ENCODE measurements around the gene PSG7.
"Not testable (repeated sequence)": the region's sequence is repeated elsewhere in the genome, so short reads cannot be mapped to it uniquely, and the experiment has no call there.

PSG7 gene

DNA sequence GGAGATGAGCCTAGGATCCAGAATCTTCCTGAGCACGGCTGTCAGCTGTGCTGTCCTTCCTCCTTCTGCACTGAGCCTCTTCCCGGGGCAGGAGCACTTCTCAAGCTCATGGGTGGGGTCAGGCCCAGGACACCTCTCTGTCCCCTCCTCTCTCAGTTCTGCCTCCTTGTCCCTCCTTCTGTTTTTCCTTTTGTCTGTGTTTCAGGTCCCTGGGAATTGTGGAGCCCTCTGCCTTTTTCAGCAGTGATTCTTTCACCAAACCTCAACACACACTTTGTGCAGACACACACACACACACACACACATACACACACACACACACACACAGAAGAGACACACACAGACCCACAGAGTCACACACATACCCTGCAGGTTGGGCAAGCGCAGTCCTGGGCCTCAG, at the start of gene PSG7:
Gene PSG7, minus strand, starts transcription at position 101 of the 400 bp plus-strand sequence. CDS start 131 bp downstream, outside the sequence.
- DNase-seq (ENCODE audit: low read depth in 1 of 2, low spot score in 1 of 2); in situ Hi-C loops (cut with HindIII; ENCODE audit: low pct_unique_long_range_greater_than_20kb, low sequenced_read_pairs): not testable (repeated sequence)

DNA sequence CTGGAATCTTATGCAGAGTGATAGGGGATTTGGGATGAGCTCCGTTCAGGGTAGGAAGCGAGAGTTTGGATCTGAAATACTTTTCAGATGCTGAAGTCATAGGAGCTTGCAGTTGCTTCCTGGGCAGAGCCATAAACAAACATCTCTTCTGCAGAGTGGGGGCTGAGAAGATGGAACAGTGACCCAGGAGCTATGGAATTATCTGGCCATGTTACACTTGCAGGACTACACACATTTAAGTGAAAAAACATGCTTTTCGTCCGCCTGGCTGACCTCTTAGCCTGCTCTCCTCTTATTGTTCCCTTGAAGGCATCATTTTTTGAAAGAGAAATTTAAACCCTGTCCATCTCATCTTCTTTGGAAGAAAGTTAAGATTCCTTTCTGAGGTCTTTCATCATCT, 48.6 kb upstream of the PSG7 start:
- in situ Hi-C loops (cut with HindIII; ENCODE audit: low pct_unique_long_range_greater_than_20kb, low sequenced_read_pairs), result no loop called here
- TF ChIP-seq JUND (IDR thresholded peaks at IDR 0.05; ENCODE audit: low read depth), result no peak
- DNase-seq (ENCODE audit: low read depth in 1 of 2, low spot score in 1 of 2), result no peak

GRCh38 chr19:42982111-42982510, 45.1 kb upstream of the PSG7 start:
- DNase-seq (ENCODE audit: low read depth in 1 of 2, low spot score in 1 of 2); in situ Hi-C loops (cut with HindIII; ENCODE audit: low pct_unique_long_range_greater_than_20kb, low sequenced_read_pairs): not testable (repeated sequence)

DNA sequence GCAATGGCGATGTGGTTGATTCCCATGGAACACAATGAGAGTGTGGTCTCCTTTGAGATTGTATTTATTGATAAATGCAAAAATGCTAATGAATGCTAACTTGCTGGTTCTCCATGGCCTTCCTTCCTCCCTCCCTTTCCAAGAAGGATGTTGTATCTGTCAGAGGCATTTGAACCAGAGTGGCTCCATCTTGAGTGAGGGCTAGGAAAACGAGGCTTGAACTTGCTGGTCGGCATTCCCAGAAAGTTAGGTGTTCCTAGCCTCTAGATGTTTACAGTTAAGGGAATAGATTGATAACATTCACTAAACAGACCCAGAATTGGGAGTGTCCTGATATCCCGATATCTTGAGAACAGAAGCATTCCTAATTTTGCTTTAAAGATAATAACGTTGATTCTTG, 34.4 kb upstream of the PSG7 start:
- DNase-seq (ENCODE audit: low read depth in 1 of 2, low spot score in 1 of 2); in situ Hi-C loops (cut with HindIII; ENCODE audit: low pct_unique_long_range_greater_than_20kb, low sequenced_read_pairs): not testable (repeated sequence)

GRCh38 chr19:42965176-42965575, 28.2 kb upstream of the PSG7 start:
- DNase-seq (ENCODE audit: low read depth in 1 of 2, low spot score in 1 of 2), result no peak
- TF ChIP-seq JUND (IDR thresholded peaks at IDR 0.05; ENCODE audit: low read depth), result no peak
- in situ Hi-C loops (cut with HindIII; ENCODE audit: low pct_unique_long_range_greater_than_20kb, low sequenced_read_pairs), result no loop called here

GRCh38 chr19:42961119-42961518, 24.1 kb upstream of the PSG7 start:
- no peak for TF ChIP-seq JUND (IDR thresholded peaks at IDR 0.05; ENCODE audit: low read depth)
- no peak for DNase-seq (ENCODE audit: low read depth in 1 of 2, low spot score in 1 of 2)
- in situ Hi-C loops (cut with HindIII; ENCODE audit: low pct_unique_long_range_greater_than_20kb, low sequenced_read_pairs), result no loop called here

DNA sequence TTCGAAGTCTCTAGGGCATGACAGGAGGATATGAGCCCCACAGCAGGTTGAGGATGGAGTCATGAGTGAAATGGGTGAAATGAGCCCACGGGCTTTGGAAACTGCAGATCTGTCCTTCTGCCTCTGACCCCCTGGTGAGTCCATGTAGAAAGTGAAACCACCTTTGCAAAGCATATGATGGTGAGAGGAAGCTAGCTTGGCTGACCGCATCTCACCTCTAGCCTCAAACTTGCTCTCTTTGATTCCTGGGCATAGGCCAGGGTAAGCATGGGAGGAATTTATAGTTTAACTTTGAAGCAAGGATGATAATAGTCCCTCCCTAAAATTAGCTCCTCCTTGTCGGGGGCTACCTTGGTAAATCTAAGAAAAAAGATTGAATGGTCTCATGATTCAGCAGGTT, 15.1 kb upstream of the PSG7 start:
- in situ Hi-C loops (cut with HindIII; ENCODE audit: low pct_unique_long_range_greater_than_20kb, low sequenced_read_pairs), result not testable (repeated sequence)

GRCh38 chr19:42951476-42951875, 14.5 kb upstream of the PSG7 start:
- DNase-seq (ENCODE audit: low read depth in 1 of 2, low spot score in 1 of 2); in situ Hi-C loops (cut with HindIII; ENCODE audit: low pct_unique_long_range_greater_than_20kb, low sequenced_read_pairs): not testable (repeated sequence)

More for the DNA sequence above, 15.1 kb upstream of the PSG7 start:
- not testable (repeated sequence) for DNase-seq (ENCODE audit: low read depth in 1 of 2, low spot score in 1 of 2)

GRCh38 chr19:42942187-42942789, 5.3 kb upstream of the PSG7 start:
- DNase-seq (ENCODE audit: low read depth in 1 of 2, low spot score in 1 of 2), result peak in 1 of 2 experiments; percentile 32
- in situ Hi-C loops (cut with HindIII; ENCODE audit: low pct_unique_long_range_greater_than_20kb, low sequenced_read_pairs), result no loop called here
- no peak for TF ChIP-seq JUND (IDR thresholded peaks at IDR 0.05; ENCODE audit: low read depth)

GRCh38 chr19:42934726-42935125, 2.3 kb downstream of the PSG7 start:
- DNase-seq (ENCODE audit: low read depth in 1 of 2, low spot score in 1 of 2); in situ Hi-C loops (cut with HindIII; ENCODE audit: low pct_unique_long_range_greater_than_20kb, low sequenced_read_pairs): not testable (repeated sequence)

GRCh38 chr19:42934183-42934582, 2.8 kb downstream of the PSG7 start:
- in situ Hi-C loops (cut with HindIII; ENCODE audit: low pct_unique_long_range_greater_than_20kb, low sequenced_read_pairs); DNase-seq (ENCODE audit: low read depth in 1 of 2, low spot score in 1 of 2): not testable (repeated sequence)

- in situ Hi-C loops (cut with HindIII; ENCODE audit: low pct_unique_long_range_greater_than_20kb, low sequenced_read_pairs); DNase-seq (ENCODE audit: low read depth in 1 of 2, low spot score in 1 of 2): not testable (repeated sequence)
Observed at GRCh38 chr19:42933412-42933811, 3.6 kb downstream of the PSG7 start.

DNA sequence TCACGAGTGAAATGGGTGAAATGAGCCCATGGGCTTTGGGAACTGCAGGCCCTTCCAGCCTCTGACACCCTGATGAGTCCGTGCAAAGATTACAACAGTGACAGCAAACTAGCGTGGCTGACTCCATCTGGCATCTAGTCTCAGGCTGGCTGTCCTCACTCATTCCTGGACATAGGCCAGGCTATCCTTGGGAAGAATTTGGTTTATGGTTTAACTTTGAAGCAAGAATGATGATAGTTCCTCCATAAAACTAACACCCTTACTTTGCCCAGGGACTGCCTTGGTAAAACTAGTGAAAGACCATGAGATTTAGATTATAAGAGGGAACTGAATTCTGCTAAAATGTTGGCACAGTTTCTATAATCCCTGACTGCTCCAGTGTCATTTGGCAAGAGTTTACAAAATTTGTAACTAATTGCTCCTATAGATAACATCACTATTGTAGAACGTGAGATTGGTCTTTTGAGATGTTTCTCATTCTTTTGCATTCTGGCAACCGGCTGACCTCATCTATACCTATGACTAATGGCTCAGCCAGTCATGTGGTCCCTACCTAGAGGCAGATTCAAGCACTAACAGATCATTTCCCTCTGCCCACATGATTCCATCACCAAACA, 4.4 kb downstream of the PSG7 start:
- DNase-seq (ENCODE audit: low read depth in 1 of 2, low spot score in 1 of 2); in situ Hi-C loops (cut with HindIII; ENCODE audit: low pct_unique_long_range_greater_than_20kb, low sequenced_read_pairs): not testable (repeated sequence)

GRCh38 chr19:42930214-42930613, 6.8 kb downstream of the PSG7 start:
- in situ Hi-C loops (cut with HindIII; ENCODE audit: low pct_unique_long_range_greater_than_20kb, low sequenced_read_pairs), result not testable (repeated sequence)

More at GRCh38 chr19:42930214-42930613, 6.8 kb downstream of the PSG7 start:
- DNase-seq (ENCODE audit: low read depth in 1 of 2, low spot score in 1 of 2), result peak in 1 of 2 experiments; percentile 33

All from T47D (cell line).